Measurements from ENCODE around the gene AGXT.
A peak's percentile ranks its signal among the peaks of the same experiment; 100 is the strongest.

Gene AGXT

GRCh38 chr2:240916571-240917008 lies 48.0 kb downstream of the AGXT start:
- peak; percentile 92 for DNase-seq

GRCh38 chr2:240917009-240917683 lies 48.5 kb downstream of the AGXT start:
- DNase-seq, result no peak

GRCh38 chr2:240917684-240918257 lies 49.1 kb downstream of the AGXT start:
- DNase-seq, result peak; percentile 26

- no peak for DNase-seq
These were observed 49.9 kb downstream of the AGXT start for GRCh38 chr2:240918258-240919091.

- no peak for DNase-seq
These were observed 50.6 kb downstream of the AGXT start for GRCh38 chr2:240919161-240919781.

- DNase-seq, result no peak
These were observed 51.5 kb downstream of the AGXT start for GRCh38 chr2:240919786-240920782.

GRCh38 chr2:240920783-240921231 lies 52.2 kb downstream of the AGXT start:
- DNase-seq, result no peak

- DNase-seq, result peak; percentile 95
These were observed 52.8 kb downstream of the AGXT start for GRCh38 chr2:240921311-240921994.

GRCh38 chr2:240921995-240922244 lies 53.3 kb downstream of the AGXT start:
- DNase-seq, result no peak

GRCh38 chr2:240922245-240922981 lies 53.8 kb downstream of the AGXT start:
- DNase-seq, result no peak

GRCh38 chr2:240922982-240923537 lies 54.4 kb downstream of the AGXT start:
- DNase-seq, result no peak

GRCh38 chr2:240925191-240925567 lies 56.6 kb downstream of the AGXT start:
- no peak for DNase-seq

GRCh38 chr2:240925568-240926515 lies 57.2 kb downstream of the AGXT start:
- no peak for DNase-seq

- DNase-seq, result no peak
These were observed 58.1 kb downstream of the AGXT start for GRCh38 chr2:240926516-240927389.

GRCh38 chr2:240927390-240927781 lies 58.8 kb downstream of the AGXT start:
- no peak for DNase-seq

GRCh38 chr2:240928476-240929363 lies 60.1 kb downstream of the AGXT start:
- no peak for DNase-seq

Data from fibroblast of skin of back (primary cell).